Omental fat pad (tissue), 4 donors: Measurements from ENCODE around the gene ASGR2. TPM values are rescaled to one million over a fixed set of nuclear protein-coding genes. Genes with fewer than 3 reads are reported as not detected.
"Not testable (repeated sequence)": the region's sequence is repeated elsewhere in the genome, so short reads cannot be mapped to it uniquely, and the experiment has no call there.

Source experiments
- ATAC-seq: fragments of 150-250 bp; one replicate; pipeline ENCODE4 v1.9.1; 2016; ENCODE audit warnings: mild to moderate bottlenecking, moderate library complexity; ENCODE audit not compliant: low FRiP score
- DNase-seq: peaks from one replicate; pipeline ENCODE4 v3.0.0-alpha.2; 2019; ENCODE audit warnings: low spot score
- CTCF ChIP-seq, 3 donors: fragments of 450-650 bp; IDR thresholded peaks; one replicate each; pipeline ENCODE4 v1.5.1; 2016 to 2017; ENCODE audit warnings: antibody characterized with exemption in 3 of 3, mild to moderate bottlenecking in 3 of 3, moderate library complexity in 2 of 3
- total RNA-seq, 4 donors: library from RNA; depleted of rRNA; stranded (reverse); fragments of >200 nt; gene quantifications; one replicate each; pipeline ENCODE4 v1.1.0, GENCODE V29; 2016

The ASGR2 gene
- total RNA-seq, 4 donors from 2014 or later = 0.84 to 3.1 (median 1.6) TPM; not detected in 1

- TF ChIP-seq CTCF (IDR thresholded peaks at IDR 0.05) = no peak
- DNase-seq (no peak), ATAC-seq (no peak)
These were observed 18.0 kb upstream of the ASGR2 start for GRCh38 chr17:7132511-7133094.

- TF ChIP-seq CTCF (IDR thresholded peaks at IDR 0.05) = no peak
- no peak for DNase-seq
These were observed 16.8 kb upstream of the ASGR2 start for GRCh38 chr17:7131423-7131791.

GRCh38 chr17:7130621-7131422 is 16.2 kb upstream of the ASGR2 start:
- ATAC-seq (no peak), DNase-seq (no peak)
- no peak for TF ChIP-seq CTCF (IDR thresholded peaks at IDR 0.05)

More at GRCh38 chr17:7131423-7131791, 16.8 kb upstream of the ASGR2 start:
- ATAC-seq = no peak

GRCh38 chr17:7129311-7129710 is 14.7 kb upstream of the ASGR2 start:
- TF ChIP-seq CTCF (IDR thresholded peaks at IDR 0.05) = no peak
- ATAC-seq = no peak
- no peak for DNase-seq

- no peak for DNase-seq
- TF ChIP-seq CTCF (IDR thresholded peaks at IDR 0.05) = no peak
- ATAC-seq = no peak
These were observed 13.5 kb upstream of the ASGR2 start for GRCh38 chr17:7128160-7128559.

GRCh38 chr17:7127501-7127900 is 12.9 kb upstream of the ASGR2 start:
- not testable (repeated sequence) for ATAC-seq, DNase-seq

GRCh38 chr17:7126386-7126785 is 11.8 kb upstream of the ASGR2 start:
- not testable (repeated sequence) for ATAC-seq, DNase-seq

- no peak for TF ChIP-seq CTCF (IDR thresholded peaks at IDR 0.05)
- DNase-seq (no peak), ATAC-seq (no peak)
These were observed 10.3 kb upstream of the ASGR2 start for GRCh38 chr17:7124923-7125322.
